ENCODE data around the gene SSTR3. TPM values are rescaled to one million over a fixed set of nuclear protein-coding genes. Genes with fewer than 3 reads are reported as not detected.

Gene SSTR3
- total and polyA plus RNA-seq, 4 donors, result 0.19 TPM; not detected in 3

- no peak for DNase-seq (ENCODE audit: low spot score)
- Histone ChIP-seq H3K27ac (ENCODE audit: low read depth in 1 of 2, low read length in 2 of 2) (no peak overlapping the region), H3K4me1 (ENCODE audit: control insufficient read depth in 4 of 4, insufficient read depth in 4 of 4, low read length in 3 of 4) (peaks cover 4 to 21% (median 15%) of the 10 kb centered on the region in 4 donors)
These were observed 42.2 kb downstream of the SSTR3 start for GRCh38 chr22:37169947-37170688.

More at GRCh38 chr22:37169947-37170688, 42.2 kb downstream of the SSTR3 start:
- WGBS, result 91% methylated on average over 10 of the region's 10 CpGs
- no peaks in the 10 kb centered on the region for H3K27me3 ChIP-seq (ENCODE audit: control insufficient read depth in 4 of 4, insufficient read depth in 4 of 4, low read length in 3 of 4)
- H3K9ac ChIP-seq (ENCODE audit: low read depth in 1 of 2, low read length in 2 of 2), result no peak overlapping the region
- no peaks in the 10 kb centered on the region for H3K36me3 ChIP-seq (ENCODE audit: control insufficient read depth in 4 of 4, insufficient read depth in 3 of 4, low read depth in 1 of 4, low read length in 3 of 4)
- no peak overlapping the region for H3K4me3 ChIP-seq (ENCODE audit: low read depth in 1 of 3, low read length in 3 of 3)
- TF ChIP-seq REST (IDR thresholded peaks at IDR 0.05) (no peak), FOXA2 (IDR thresholded peaks at IDR 0.05) (no peak), GABPA (IDR thresholded peaks at IDR 0.05 in 1 of 2, conservative IDR thresholded peaks at IDR 0.05 in 1 of 2) (no peak), FOXA1 (IDR thresholded peaks at IDR 0.05) (no peak), HNF4G (IDR thresholded peaks at IDR 0.05) (no peak), SP1 (IDR thresholded peaks at IDR 0.05) (no peak), NR2F2 (IDR thresholded peaks at IDR 0.05) (no peak), RAD21 (IDR thresholded peaks at IDR 0.05) (no peak), HNF4A (conservative IDR thresholded peaks at IDR 0.05) (no peak), CTCF (IDR thresholded peaks at IDR 0.05; ENCODE audit: low read depth, low read length, missing input control) (no peak), MAX (IDR thresholded peaks at IDR 0.05) (no peak), EGR1 (IDR thresholded peaks at IDR 0.05; ENCODE audit: low read depth in 2 of 2) (no peak), ZBTB33 (IDR thresholded peaks at IDR 0.05) (no peak), JUND (IDR thresholded peaks at IDR 0.05) (no peak), TAF1 (conservative IDR thresholded peaks at IDR 0.05) (no peak), RXRA (IDR thresholded peaks at IDR 0.05) (no peak)
- H3K9me3 ChIP-seq (ENCODE audit: control insufficient read depth in 4 of 4, low read length in 3 of 4), result no peaks in the 10 kb centered on the region

Data from liver (tissue), 9 donors.